K562 (cell line): Measurements from ENCODE around the gene ZNF83. TPM values are rescaled to one million over a fixed set of nuclear protein-coding genes. Genes with fewer than 3 reads are reported as not detected.

ENCODE experiments used
- ATAC-seq: fragments of 200-7000 bp; cut with Tn5 transposase; 3 replicates; pipeline ENCODE4 v1.9.1; 2020; ENCODE audit warnings: moderate library complexity
- BruUV-seq: library from RNA; stranded (reverse); fragments of 400-500 nt; replicated peaks from 2 replicates; lab custom pipeline; 2021; lab: Mats Ljungman, UMichigan
- CTCF ChIA-PET: fragments of 300-600 bp; formaldehyde crosslinking; extraction: SDS; loops from one replicate; lab custom pipeline; 2021; ENCODE audit warnings: low intra/inter-chr PET ratio; lab: Yijun Ruan, JAX
- POLR2A ChIA-PET: fragments of 300-600, 350-650 bp; sonication (Branson Sonifier 250); formaldehyde crosslinking; extraction: SDS; loops from one replicate; lab custom pipeline; 2021; ENCODE audit warnings: antibody characterized with exemption, inconsistent platforms; lab: Yijun Ruan, JAX
- DNase-seq, 4 experiments: peaks; one replicate each; pipeline versions ENCODE4 v3.0.0 to v3.0.0-alpha.2; 2011 to 2018; ENCODE audit warnings: low spot score in 3 of 4, mixed read lengths in 3 of 4; ENCODE audit errors: extremely low read depth in 1 of 4
- FAIRE-seq: peaks from 2 replicates; lab custom pipeline; 2011; peaks lifted over from hg19 to GRCh38; lab: Jason Lieb, UNC
- H2AFZ ChIP-seq: 2 replicates; pipeline ENCODE4 v1.6.0; 2011; ENCODE audit warnings: low read depth, low read length, control low read depth, inconsistent platforms
- H3K27ac ChIP-seq: fragments of 200-600 bp; 3 replicates; pipeline ENCODE4 v1.8.0; 2011; ENCODE audit warnings: low read depth, mild to moderate bottlenecking, control low read depth, inconsistent platforms, low read length, moderate library complexity, mixed read lengths; ENCODE audit errors: extremely low read depth
- H3K27me3 ChIP-seq, 2 experiments: fragments of 300-600 bp in 1 of 2; 2 replicates in 1 of 2; 3 replicates in 1 of 2; pipeline versions ENCODE4 v1.6.0 to v1.8.0; 2011; ENCODE audit warnings: inconsistent platforms in 2 of 2, low read length in 2 of 2, mild to moderate bottlenecking in 1 of 2, mixed read lengths in 1 of 2, moderate library complexity in 1 of 2; ENCODE audit not compliant: control insufficient read depth in 2 of 2, insufficient read depth in 2 of 2
- H3K36me3 ChIP-seq: fragments of 300-600 bp; 3 replicates; pipeline ENCODE4 v1.8.0; 2011; ENCODE audit warnings: mild to moderate bottlenecking, low read length, inconsistent platforms; ENCODE audit not compliant: control insufficient read depth, insufficient read depth
- H3K4me1 ChIP-seq, 2 experiments: fragments of 200-600 bp in 1 of 2; replicated peaks in 1 of 2; 2 replicates in 1 of 2; 3 replicates in 1 of 2; pipeline versions ENCODE4 v1.5.1 to v1.8.0; 2011; ENCODE audit warnings: inconsistent platforms in 2 of 2, low read length in 2 of 2, mild to moderate bottlenecking in 1 of 2, mixed read lengths in 1 of 2, moderate library complexity in 1 of 2; ENCODE audit not compliant: control insufficient read depth in 2 of 2, insufficient read depth in 2 of 2
- H3K4me2 ChIP-seq: 2 replicates; pipeline ENCODE4 v1.6.1; 2011; ENCODE audit warnings: low read length, control low read depth, inconsistent platforms, mixed read lengths; ENCODE audit not compliant: insufficient read depth
- H3K4me3 ChIP-seq: fragments of 200-600 bp; sonication (generic), shearing (Covaris generic); 2 replicates; pipeline ENCODE4 v1.5.1; 2016; ENCODE audit warnings: control low read depth, inconsistent platforms
- H3K79me2 ChIP-seq: fragments of 200-600 bp; 3 replicates; pipeline ENCODE4 v1.8.0; 2011; ENCODE audit warnings: low read length, inconsistent platforms; ENCODE audit not compliant: control insufficient read depth, insufficient read depth
- H3K9ac ChIP-seq, 2 experiments: 2 replicates each; pipeline versions ENCODE4 v1.6.0 to v1.6.1; 2011; ENCODE audit warnings: low read depth in 2 of 2, low read length in 2 of 2, control low read depth in 1 of 2, inconsistent platforms in 1 of 2, mild to moderate bottlenecking in 1 of 2, mixed read lengths in 1 of 2; ENCODE audit not compliant: insufficient read depth in 1 of 2
- H3K9me1 ChIP-seq: one replicate; pipeline ENCODE4 v1.6.0; 2011; ENCODE audit warnings: inconsistent platforms, mild to moderate bottlenecking, low read length, moderate library complexity; ENCODE audit not compliant: control insufficient read depth, insufficient read depth
- H3K9me3 ChIP-seq: replicated peaks from 2 replicates; pipeline ENCODE4 v1.5.1; 2011; ENCODE audit warnings: low read depth, low read length, inconsistent platforms; ENCODE audit not compliant: control insufficient read depth, insufficient read depth
- H4K20me1 ChIP-seq: replicated peaks from 2 replicates; pipeline ENCODE4 v1.6.1; 2011; ENCODE audit warnings: low read length, inconsistent platforms, mixed read lengths; ENCODE audit not compliant: control insufficient read depth, insufficient read depth
- GABPB2 ChIP-seq: fragments of 250-450 bp; sonication (Bioruptor Pico); conservative IDR thresholded peaks from 2 replicates; pipeline ENCODE4 v1.5.1; 2021; ENCODE audit warnings: mild to moderate bottlenecking
- HMBOX1 ChIP-seq: sonication (generic); IDR thresholded peaks from 2 replicates; pipeline ENCODE4 v1.6.1; 2016
- KLF13 ChIP-seq: fragments of 450-650 bp; IDR thresholded peaks from 2 replicates; pipeline ENCODE4 v1.6.1; 2016; ENCODE audit warnings: missing genetic modification characterization, low read depth, mild to moderate bottlenecking, missing compliant biosample characterization, moderate library complexity, borderline replicate concordance
- MTF1 ChIP-seq: fragments of 250-450 bp; sonication (Bioruptor Pico); IDR thresholded peaks from 2 replicates; pipeline ENCODE4 v1.9.0; 2021; ENCODE audit warnings: moderate library complexity, mild to moderate bottlenecking, inconsistent platforms, borderline replicate concordance
- RREB1 ChIP-seq: fragments of 250-450 bp; sonication (Bioruptor Pico); IDR thresholded peaks from 2 replicates; pipeline ENCODE4 v1.4.0; 2020
- SAFB ChIP-seq: fragments of 200-400 bp; formaldehyde crosslinking; IDR thresholded peaks from 2 replicates; pipeline ENCODE4 v1.6.1; 2017; ENCODE audit warnings: low read depth, low read length, borderline replicate concordance
- TRIM24 ChIP-seq, 2 experiments: fragments of 450-650 bp; IDR thresholded peaks; 2 replicates each; pipeline ENCODE4 v1.6.1; 2016
- ZNF143 ChIP-seq: sonication (generic); formaldehyde crosslinking; IDR thresholded peaks from 2 replicates; pipeline ENCODE4 v1.9.0; 2022; ENCODE audit warnings: mild to moderate bottlenecking, missing genetic modification reagents
- ZNF197 ChIP-seq: fragments of 200-800 bp; sonication (Bioruptor generic); IDR thresholded peaks from 2 replicates; pipeline ENCODE4 v1.6.1; 2016; ENCODE audit warnings: low read depth, missing genetic modification characterization, missing compliant biosample characterization
- ZNF436 ChIP-seq: fragments of 250-450, 450-650 bp; sonication (Bioruptor Pico); formaldehyde crosslinking; IDR thresholded peaks from 2 replicates; pipeline ENCODE4 v1.7.0; 2020; ENCODE audit warnings: mild to moderate bottlenecking
- ZNF764 ChIP-seq: fragments of 250-450 bp; sonication (Bioruptor Pico); IDR thresholded peaks from 2 replicates; pipeline ENCODE4 v1.4.0; 2020; ENCODE audit warnings: low read depth, mild to moderate bottlenecking, moderate library complexity
- WGBS: fragments of 100-300 bp; shearing (Covaris generic); methylation state at CpG from one replicate; pipeline ENCODE4 v1.1.6; 2016; ENCODE audit warnings: low coverage, mixed read lengths; ENCODE audit not compliant: insufficient coverage; ENCODE audit errors: missing lambda C conversion rate; 5-methylcytosine and 5-hydroxymethylcytosine counted together
- in situ Hi-C: fragments of 300-500 bp; cut with MboI; formaldehyde crosslinking; loops from 4 replicates; pipeline ENCODE4 v1.15.0; 2018; ENCODE audit warnings: inconsistent platforms, mixed read lengths
- intact Hi-C: fragments of 100-400 bp; cut with micrococcal nuclease; formaldehyde crosslinking; loops from 2 replicates; pipeline ENCODE4 v1.14.2; 2022
- polyA plus RNA-seq, 8 experiments: library from polyadenylated mRNA; depleted of rRNA in 4 of 8; stranded (reverse) in 5 of 8; unstranded in 3 of 8; fragments of >200 nt; fragmentation: Nextera tagmentation in 2 of 8; fragmentation: Illumina TruSeq in 1 of 8; extraction: Ambion mirVana in 2 of 8; extraction: Trizol in 1 of 8; gene quantifications; 2 replicates each; pipeline versions ENCODE4 v1.2.1 to v1.2.3, GENCODE V29; 2011 to 2014; ENCODE audit warnings: inconsistent platforms in 1 of 8, missing spikeins in 1 of 8
- total RNA-seq, 7 experiments: library from RNA; depleted of rRNA in 6 of 7; stranded (reverse); fragments of >200 nt in 6 of 7; fragmentation: Illumina TruSeq in 2 of 7; extraction: Trizol in 2 of 7; gene quantifications; 2 replicates each; pipeline versions ENCODE4 v1.2.1 to v1.2.3, GENCODE V29; 2011 to 2021; ENCODE audit warnings: low replicate concordance in 1 of 7

The ZNF83 gene
- total and polyA plus RNA-seq, 9 of the 15 experiments (the other 6 are each of a cell fraction or from before 2014, with no cell fraction given) = 18.6 to 74.3 (median 51.9) TPM

- CTCF ChIA-PET = no interaction called here
- no peak overlapping the region for H3K27ac ChIP-seq
- in situ Hi-C loops (no loop called here), intact Hi-C loops (no loop called here)
- DNase-seq (no peak), ATAC-seq (no peak), FAIRE-seq (no peak)
- H3K9ac ChIP-seq = no peak overlapping the region
- peaks cover 5% of the 10 kb centered on the region for H3K9me3 ChIP-seq
- no peaks in the 10 kb centered on the region for H3K27me3 ChIP-seq
- H4K20me1 ChIP-seq = no peaks in the 10 kb centered on the region
- 60% methylated on average over 3 of the region's 3 CpGs for WGBS
- peaks cover 25% of the 10 kb centered on the region for H3K79me2 ChIP-seq
- no peak overlapping the region for H2AFZ ChIP-seq
- POLR2A ChIA-PET = interaction anchor here (0.6 to 0.7 kb wide), 2 partner anchors 10 to 1794 kb away, joined by 3 read pairs; no protein-coding TSS in a partner anchor
- no TSS peak for BruUV-seq
- H3K4me1 ChIP-seq = peaks cover 5 to 14% of the 10 kb centered on the region in 2 experiments; a peak in 3 of 5 replicates
- peaks cover 18% of the 10 kb centered on the region for H3K36me3 ChIP-seq
- H3K4me2 ChIP-seq = no peak overlapping the region
- no peak overlapping the region for H3K4me3 ChIP-seq
- no peaks in the 10 kb centered on the region for H3K9me1 ChIP-seq
- no peak for TF ChIP-seq MTF1
- TF ChIP-seq ZNF197 (CRISPR knock-in tag) = no peak
- TF ChIP-seq ZNF764 = no peak
- TF ChIP-seq SAFB = no peak
- TF ChIP-seq KLF13 (tag) = no peak
- TF ChIP-seq GABPB2 = no peak
- no peak for TF ChIP-seq TRIM24 (IDR thresholded peaks at IDR 0.05)
- no peak for TF ChIP-seq ZNF436 (CRISPR knock-in tag)
- TF ChIP-seq RREB1 (CRISPR knock-in tag) = no peak
- no peak for TF ChIP-seq HMBOX1
- no peak for TF ChIP-seq ZNF143 (CRISPR knock-in tag)
Measured at GRCh38 chr19:52599241-52599640, 38.9 kb downstream of the ZNF83 start.
